Measurements from ENCODE around the gene BCAS3. TPM values are rescaled to one million over a fixed set of nuclear protein-coding genes. Genes with fewer than 3 reads are reported as not detected.

BCAS3 gene
- total RNA-seq, 4 donors from 2014 or later = 13.0 to 27.8 (median 20.7) TPM

- DNase-seq = no peak
- intact Hi-C loops (cut with DNase I) = no loop called here
- Histone ChIP-seq H3K9me3 (no peaks in the 10 kb centered on the region), H3K4me3 (no peak overlapping the region), H3K36me3 (peaks cover 0 to 8% (median 0%) of the 10 kb centered on the region in 3 donors), H3K4me1 (peaks cover 0 to 25% (median 15%) of the 10 kb centered on the region in 3 donors), H3K27ac (no peak overlapping the region), H3K27me3 (no peaks in the 10 kb centered on the region)
- WGBS, 2 donors = 90 to 92% methylated on average over 11 to 13 of the region's 13 CpGs
- TF ChIP-seq CTCF (IDR thresholded peaks at IDR 0.05) = no peak
- no peak for TF ChIP-seq POLR2A (IDR thresholded peaks at IDR 0.05)
These were observed 686.2 kb downstream of the BCAS3 start for GRCh38 chr17:61363601-61364462.

- no peak for DNase-seq
- Histone ChIP-seq H3K4me1 (peaks cover 0 to 24% (median 15%) of the 10 kb centered on the region in 3 donors), H3K9me3 (no peaks in the 10 kb centered on the region), H3K4me3 (no peak overlapping the region), H3K27me3 (no peaks in the 10 kb centered on the region), H3K27ac (no peak overlapping the region), H3K36me3 (peaks cover 0 to 9% (median 0%) of the 10 kb centered on the region in 3 donors)
- intact Hi-C loops (cut with DNase I) = no loop called here
- 86 to 92% methylated on average over 2 to 3 of the region's 3 CpGs for WGBS, 2 donors
- TF ChIP-seq CTCF (IDR thresholded peaks at IDR 0.05) = no peak
- TF ChIP-seq POLR2A (IDR thresholded peaks at IDR 0.05) = no peak
These were observed 686.8 kb downstream of the BCAS3 start for GRCh38 chr17:61364463-61364846.

- Histone ChIP-seq H3K4me3 (no peak overlapping the region), H3K36me3 (peaks cover 0 to 9% (median 0%) of the 10 kb centered on the region in 3 donors), H3K27ac (no peak overlapping the region), H3K27me3 (no peaks in the 10 kb centered on the region), H3K9me3 (no peaks in the 10 kb centered on the region), H3K4me1 (peaks cover 0 to 7% (median 5%) of the 10 kb centered on the region in 3 donors)
- intact Hi-C loops (cut with DNase I) = no loop called here
- DNase-seq = no peak
- TF ChIP-seq POLR2A (IDR thresholded peaks at IDR 0.05) = no peak
- TF ChIP-seq CTCF (IDR thresholded peaks at IDR 0.05) = no peak
- WGBS, 2 donors = 89 to 97% methylated on average over 7 to 8 of the region's 8 CpGs
These were observed 688.5 kb downstream of the BCAS3 start for GRCh38 chr17:61366076-61366714.

GRCh38 chr17:61366715-61367413, 689.2 kb downstream of the BCAS3 start:
- H3K27ac ChIP-seq = no peak overlapping the region
- peaks cover 0 to 9% (median 0%) of the 10 kb centered on the region in 3 donors for H3K36me3 ChIP-seq
- 84 to 87% methylated on average over 15 to 18 of the region's 19 CpGs for WGBS, 2 donors
- no peak for DNase-seq
- no peak overlapping the region for H3K4me3 ChIP-seq
- peaks cover 0 to under 1% (median 0%) of the 10 kb centered on the region in 3 donors for H3K4me1 ChIP-seq
- H3K9me3 ChIP-seq = no peaks in the 10 kb centered on the region
- TF ChIP-seq CTCF (IDR thresholded peaks at IDR 0.05) (no peak), POLR2A (IDR thresholded peaks at IDR 0.05) (no peak)
- no peaks in the 10 kb centered on the region for H3K27me3 ChIP-seq
- intact Hi-C loops (cut with DNase I) = no loop called here
